ENCODE results near the gene COA1.

Gene COA1

DNA sequence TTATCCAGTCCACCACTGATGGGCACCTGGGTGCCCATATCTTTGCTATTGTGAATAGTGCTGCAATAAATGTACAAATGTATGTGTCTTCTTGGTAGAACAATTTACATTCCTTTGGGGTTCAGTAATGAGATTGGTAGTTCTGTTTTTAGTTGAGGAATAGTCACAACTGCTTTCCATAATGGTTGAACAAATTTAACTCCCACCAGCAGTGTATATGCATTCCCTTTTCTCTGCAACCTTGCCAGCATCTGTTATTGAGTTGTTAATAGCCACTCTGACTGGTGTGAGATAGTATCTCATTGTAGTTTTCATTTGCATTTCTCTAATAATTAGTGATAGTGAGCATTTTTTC is 27.8 kb downstream of the COA1 start:
- DNase-seq (ENCODE audit: low read depth in 1 of 2, low spot score in 1 of 2): no peak
- Histone ChIP-seq H3K27ac (replicated peaks) (no peak overlapping the region), H3K4me3 (replicated peaks; ENCODE audit: insufficient read depth, low read length) (no peak overlapping the region), H3K27me3 (ENCODE audit: insufficient read depth, poor library complexity, severe bottlenecking) (no peaks in the 10 kb centered on the region)
- TF ChIP-seq POLR2AphosphoS5 (IDR thresholded peaks at IDR 0.05; ENCODE audit: low read depth) (no peak), REST (IDR thresholded peaks at IDR 0.05; ENCODE audit: insufficient replicate concordance, low read depth) (no peak), GABPA (IDR thresholded peaks at IDR 0.05; ENCODE audit: low read depth) (no peak), CTCF (IDR thresholded peaks at IDR 0.05; ENCODE audit: insufficient read depth, low read length) (no peak), SPI1 (IDR thresholded peaks at IDR 0.05; ENCODE audit: borderline replicate concordance, low read depth) (no peak)

GRCh38 chr7:43700646-43701499 is 28.4 kb downstream of the COA1 start:
- Histone ChIP-seq H3K27ac (replicated peaks) (no peak overlapping the region), H3K27me3 (ENCODE audit: insufficient read depth, poor library complexity, severe bottlenecking) (no peaks in the 10 kb centered on the region), H3K4me3 (replicated peaks; ENCODE audit: insufficient read depth, low read length) (no peak overlapping the region)
- no peak for DNase-seq (ENCODE audit: low read depth in 1 of 2, low spot score in 1 of 2)
- no peak for TF ChIP-seq REST (IDR thresholded peaks at IDR 0.05; ENCODE audit: insufficient replicate concordance, low read depth)
- TF ChIP-seq SPI1 (IDR thresholded peaks at IDR 0.05; ENCODE audit: borderline replicate concordance, low read depth): no peak
- TF ChIP-seq CTCF (IDR thresholded peaks at IDR 0.05; ENCODE audit: insufficient read depth, low read length): no peak
- no peak for TF ChIP-seq POLR2AphosphoS5 (IDR thresholded peaks at IDR 0.05; ENCODE audit: low read depth)
- TF ChIP-seq GABPA (IDR thresholded peaks at IDR 0.05; ENCODE audit: low read depth): no peak

- DNase-seq (ENCODE audit: low read depth in 1 of 2, low spot score in 1 of 2): no peak
- no peaks in the 10 kb centered on the region for H3K27me3 ChIP-seq (ENCODE audit: insufficient read depth, poor library complexity, severe bottlenecking)
- peak; percentile 7 for TF ChIP-seq CTCF (IDR thresholded peaks at IDR 0.05; ENCODE audit: insufficient read depth, low read length)
- TF ChIP-seq SPI1 (IDR thresholded peaks at IDR 0.05; ENCODE audit: borderline replicate concordance, low read depth): no peak
- H3K4me3 ChIP-seq (replicated peaks; ENCODE audit: insufficient read depth, low read length): no peak overlapping the region
- H3K27ac ChIP-seq (replicated peaks): no peak overlapping the region
Observed at GRCh38 chr7:43700059-43700501, 29.2 kb downstream of the COA1 start.
